ENCODE data around the gene LANCL1.

Gene LANCL1

GRCh38 chr2:210388148-210388547 is 88.4 kb downstream of the LANCL1 start:
- DNase-seq = no peak

- no peak for DNase-seq
These were observed 89.5 kb downstream of the LANCL1 start for GRCh38 chr2:210387074-210387473.
